Right forelimb (tissue), 1 donor: ENCODE measurements around the gene ATF5.

Experiments used
- DNase-seq: peaks from one replicate; pipeline ENCODE4 v3.0.0-alpha.2; 2018

Gene ATF5

GRCh38 chr19:49981603-49982593 lies 52.9 kb downstream of the ATF5 start:
- no peak for DNase-seq
